ENCODE data around the gene SAMD3.
"Not testable (repeated sequence)": the region's sequence is repeated elsewhere in the genome, so short reads cannot be mapped to it uniquely, and the experiment has no call there.

SAMD3 gene, protein sequence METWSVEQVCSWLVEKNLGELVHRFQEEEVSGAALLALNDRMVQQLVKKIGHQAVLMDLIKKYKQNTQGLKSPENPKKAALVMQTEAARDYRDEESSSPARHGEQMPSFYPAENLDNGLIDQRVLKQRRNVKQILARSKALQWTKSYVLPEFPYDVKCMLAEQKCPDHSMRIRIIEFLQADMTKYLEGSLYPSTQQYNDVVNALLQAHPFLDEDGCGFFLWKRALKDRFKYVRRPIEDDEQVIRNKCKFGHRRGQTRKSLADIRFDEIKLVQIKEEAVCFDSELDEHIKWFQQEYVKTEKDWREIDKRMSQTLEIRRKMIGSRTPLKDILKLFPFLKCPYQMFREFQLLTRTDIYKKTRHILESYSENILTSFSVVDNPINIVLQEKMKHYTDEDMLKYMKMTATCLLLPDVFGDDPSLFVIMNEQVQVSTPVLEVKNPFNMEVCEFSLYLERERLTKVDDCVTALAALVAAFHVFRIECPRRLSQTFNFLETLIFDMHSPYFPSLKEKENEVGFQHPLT

DNA sequence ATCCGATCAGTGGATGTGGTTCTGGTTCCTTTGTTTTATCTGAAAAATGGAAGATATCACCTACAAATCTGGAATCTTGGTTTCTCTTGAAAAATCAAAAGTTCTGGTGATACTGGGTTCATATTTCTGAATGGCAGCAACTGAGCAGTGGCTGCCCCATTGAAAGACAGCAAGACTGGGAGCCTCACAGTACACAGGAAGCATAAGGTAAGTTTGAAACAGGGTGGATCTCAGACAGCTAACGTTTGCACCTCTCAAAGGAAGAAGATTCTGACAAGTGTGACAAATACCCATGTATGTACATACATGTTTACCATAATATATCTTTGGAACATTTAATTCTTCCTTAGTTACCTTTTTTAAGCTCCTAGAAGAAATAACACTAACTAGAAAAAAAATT, at the start of gene SAMD3:
SAMD3 (minus strand) TSS at position 177 of the 400 bp plus-strand sequence. CDS start 7,678 bp downstream, outside the sequence.
- DNase-seq (ENCODE audit: insufficient read length, low spot score) (no peak), FAIRE-seq (peak; percentile 69)

DNA sequence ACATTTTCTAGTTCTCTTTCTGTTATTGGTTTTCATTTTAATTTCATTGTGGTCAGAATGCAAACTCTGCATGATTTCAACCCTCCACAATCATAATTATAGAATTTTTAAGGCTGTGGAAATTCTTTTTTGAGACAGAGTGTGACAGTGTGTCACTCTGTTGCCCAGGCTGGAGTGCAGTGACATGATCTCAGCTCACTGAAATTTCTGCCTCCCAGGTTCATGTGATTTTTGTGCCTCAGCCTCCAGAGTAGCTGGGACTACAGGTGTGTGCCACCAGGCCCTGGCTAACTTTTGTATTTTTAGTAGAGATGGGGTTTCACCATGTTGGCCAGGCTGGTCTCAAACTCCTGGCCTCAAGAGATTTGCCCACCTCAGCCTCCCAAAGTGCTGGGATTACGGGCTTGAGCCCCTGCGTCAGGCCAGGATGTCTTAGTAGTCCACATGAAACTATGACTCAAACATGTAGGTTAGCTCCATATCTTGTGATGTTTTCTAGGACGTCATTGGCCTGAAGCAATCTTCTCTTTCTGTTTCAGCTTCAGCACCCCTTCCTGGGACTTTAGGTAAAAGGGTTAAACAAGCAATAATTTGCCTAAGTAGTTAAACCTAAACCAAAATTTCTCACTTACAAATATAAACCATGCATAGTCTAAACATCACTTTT, 47.4 kb upstream of the SAMD3 start:
- FAIRE-seq (peak; percentile 76), DNase-seq (ENCODE audit: insufficient read length, low spot score) (no peak)

DNA sequence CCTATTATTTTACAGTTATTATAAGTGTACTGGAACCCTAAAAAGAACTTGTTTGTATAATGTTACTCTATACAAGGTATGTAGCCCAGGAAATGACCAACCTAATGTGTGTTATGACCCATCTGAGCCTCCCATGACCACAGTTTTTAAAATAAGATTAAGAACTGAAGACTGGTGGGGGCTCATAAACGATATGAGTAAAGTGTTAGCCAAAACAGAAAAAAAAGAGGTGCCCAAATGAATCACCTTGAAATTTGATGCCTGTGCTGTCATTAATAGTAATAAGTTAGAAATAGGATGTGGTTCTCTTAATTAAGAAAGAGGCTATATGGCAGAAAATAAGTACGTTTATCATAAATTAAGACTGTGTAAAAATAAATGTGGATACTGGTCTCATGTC, 42.8 kb upstream of the SAMD3 start:
- not testable (repeated sequence) for DNase-seq (ENCODE audit: insufficient read length, low spot score); FAIRE-seq

DNA sequence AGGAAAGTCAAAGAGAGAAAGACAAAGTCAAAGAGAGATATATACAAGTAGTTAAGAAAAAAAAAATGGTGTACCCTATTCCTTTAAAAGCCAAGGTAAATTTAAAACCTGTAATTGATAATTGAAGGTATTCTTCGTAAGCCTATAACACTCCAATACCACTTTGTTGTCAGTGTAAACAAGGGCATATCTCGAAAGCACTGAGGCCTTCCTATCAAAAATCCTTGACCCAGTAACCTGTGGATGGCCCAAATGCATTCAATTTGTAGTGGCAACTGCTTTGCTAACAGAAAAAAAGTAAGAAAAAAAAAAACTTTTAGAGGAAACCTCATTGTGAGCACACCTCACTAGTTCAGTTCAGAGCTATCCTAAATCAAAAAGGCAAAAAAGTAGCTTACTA, 39.3 kb upstream of the SAMD3 start:
- FAIRE-seq, result no peak
- no peak for DNase-seq (ENCODE audit: insufficient read length, low spot score)

DNA sequence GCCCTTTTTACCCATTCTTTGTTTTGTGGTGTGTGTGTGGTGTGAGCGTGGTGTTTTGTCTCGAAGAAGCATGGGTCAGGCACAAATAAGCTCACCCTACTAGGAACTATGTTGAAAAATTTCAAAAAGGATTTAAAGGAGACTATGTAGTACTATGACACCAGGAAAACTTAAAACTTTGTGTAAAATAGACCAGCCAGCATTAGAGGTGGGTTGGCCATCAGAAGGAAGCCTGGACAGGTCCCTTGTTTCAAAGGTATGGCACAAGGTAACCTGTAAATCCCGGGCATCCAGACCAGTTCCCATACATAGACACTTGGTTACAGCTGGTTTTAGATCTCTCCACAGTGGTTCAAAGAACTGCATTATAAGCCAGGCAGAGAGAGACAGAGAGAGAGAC, 38.8 kb upstream of the SAMD3 start:
- not testable (repeated sequence) for FAIRE-seq; DNase-seq (ENCODE audit: insufficient read length, low spot score)

DNA sequence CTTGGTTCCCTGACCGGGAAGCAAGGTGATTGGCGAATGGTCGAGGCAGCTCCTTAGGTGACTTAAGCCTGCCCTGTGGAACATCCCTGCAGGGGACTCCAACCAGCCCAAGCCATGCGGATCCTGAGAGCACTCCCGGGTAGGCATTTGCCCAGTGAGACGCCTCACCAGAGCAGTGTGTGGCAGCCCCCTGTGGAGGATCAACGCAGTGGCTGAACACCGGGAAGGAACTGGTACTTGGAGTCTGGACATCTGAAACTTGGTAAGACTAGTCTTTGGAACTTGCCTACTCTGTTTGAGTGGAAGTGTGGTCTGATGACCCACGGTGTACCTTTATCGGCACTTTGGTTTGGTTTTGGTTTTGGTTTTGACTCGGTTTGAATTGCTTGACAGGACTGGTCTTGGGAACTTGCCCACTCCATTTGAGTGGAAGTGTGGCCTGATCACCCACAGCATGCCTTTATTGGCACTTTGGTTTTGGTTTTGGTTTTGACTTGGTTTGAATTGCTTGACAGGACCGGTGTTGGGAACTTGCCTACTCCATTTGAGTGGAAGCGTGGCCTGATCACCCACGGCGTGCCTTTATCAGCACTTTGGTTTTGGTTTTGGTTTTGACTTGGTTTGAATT, 38.0 kb upstream of the SAMD3 start:
- DNase-seq (ENCODE audit: insufficient read length, low spot score), result not testable (repeated sequence)
- peak; percentile 75 for FAIRE-seq

DNA sequence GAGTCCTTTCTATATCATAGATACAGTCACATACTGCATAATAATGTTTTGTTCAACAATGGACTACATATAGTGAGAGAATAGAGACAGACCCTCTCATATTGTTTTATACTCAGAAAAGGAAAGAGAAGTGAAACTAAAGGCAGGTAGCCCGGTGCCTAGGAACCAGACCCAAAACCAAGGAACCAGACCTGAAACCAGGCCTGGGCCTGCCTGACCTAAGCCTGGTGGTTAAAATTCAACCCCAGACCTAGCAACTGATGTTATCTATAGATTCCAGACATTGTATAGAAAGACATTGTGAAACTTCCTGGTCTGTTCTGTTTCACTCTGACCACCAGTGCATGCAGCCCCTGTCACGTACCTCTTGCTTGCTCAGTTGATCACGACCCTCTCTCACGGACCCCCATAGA, 37.3 kb upstream of the SAMD3 start:
- not testable (repeated sequence) for DNase-seq (ENCODE audit: insufficient read length, low spot score)

DNA sequence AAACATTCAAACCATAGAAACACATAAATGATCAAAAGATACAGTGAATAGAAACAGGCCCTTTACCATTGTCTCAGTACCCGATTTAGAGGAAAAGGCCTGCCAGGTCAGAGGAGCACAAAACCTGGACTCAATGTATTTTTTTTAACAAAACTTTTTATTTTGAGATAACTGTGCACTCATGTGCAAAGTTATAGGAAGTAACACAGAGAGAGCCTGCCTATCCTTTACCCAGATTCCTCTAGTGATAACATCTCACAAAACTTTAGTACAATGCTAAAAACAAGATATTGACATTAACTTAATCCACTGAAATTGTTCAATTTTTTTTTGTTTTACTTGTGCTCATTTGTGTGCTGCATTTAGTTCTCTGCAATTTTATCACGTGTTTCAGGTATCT, 36.8 kb upstream of the SAMD3 start:
- no peak for DNase-seq (ENCODE audit: insufficient read length, low spot score)
- peak; percentile 86 for FAIRE-seq

More for the DNA sequence above, 37.3 kb upstream of the SAMD3 start:
- not testable (repeated sequence) for FAIRE-seq

DNA sequence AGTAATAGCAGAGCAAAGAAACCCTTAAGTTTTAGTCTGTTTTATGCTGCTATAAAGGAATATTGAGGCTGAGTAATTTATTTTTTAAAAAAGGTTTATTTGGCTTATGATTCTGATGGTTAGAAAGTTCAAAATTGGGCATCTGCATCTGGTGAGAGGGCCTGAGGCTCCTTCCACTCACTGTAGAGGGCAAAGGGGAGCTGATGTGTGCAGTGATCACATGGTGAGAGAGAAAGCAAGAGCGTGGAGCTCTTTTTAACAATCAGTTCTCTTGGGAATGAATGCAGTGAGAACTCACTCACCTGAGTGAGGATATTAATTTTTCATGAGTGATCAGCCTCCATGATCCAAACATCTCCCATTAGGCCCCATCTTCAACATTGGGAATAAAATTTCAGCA, 36.4 kb upstream of the SAMD3 start:
- FAIRE-seq, result no peak
- no peak for DNase-seq (ENCODE audit: insufficient read length, low spot score)

DNA sequence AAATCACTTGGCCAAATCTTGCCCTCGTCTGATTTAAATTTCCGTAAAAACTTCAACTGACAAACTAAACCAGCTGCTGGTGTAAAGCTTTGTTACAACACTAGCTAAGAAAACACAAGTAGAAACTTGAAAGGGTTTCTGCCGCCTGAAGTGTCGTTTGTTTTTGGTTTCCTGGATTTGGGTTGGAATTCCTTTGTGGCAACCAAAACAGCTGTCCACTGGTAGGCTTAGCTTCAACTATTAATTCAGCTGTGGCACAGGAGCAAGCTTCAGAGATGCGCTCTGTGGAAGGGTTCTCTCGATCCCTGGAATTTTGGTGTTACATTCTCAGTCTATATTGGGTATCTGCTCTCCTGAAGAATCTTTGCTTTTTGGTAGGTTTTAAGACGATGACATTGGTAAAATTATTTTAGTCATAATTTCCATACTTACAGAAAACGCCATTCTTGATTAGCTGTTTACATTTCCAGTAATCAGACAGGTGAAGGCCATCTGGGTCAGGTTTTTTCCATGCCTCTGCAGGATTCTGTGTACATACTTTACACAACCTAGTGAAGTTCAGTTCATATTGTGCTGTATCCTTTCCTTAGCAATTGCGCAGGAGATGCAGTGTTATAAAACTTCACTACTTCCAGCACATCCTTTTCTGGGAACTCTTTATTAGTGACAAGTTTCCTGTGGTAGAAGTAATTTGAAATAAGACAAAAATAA, 29.9 kb upstream of the SAMD3 start:
- DNase-seq (ENCODE audit: insufficient read length, low spot score), result no peak
- peak; percentile 63 for FAIRE-seq

DNA sequence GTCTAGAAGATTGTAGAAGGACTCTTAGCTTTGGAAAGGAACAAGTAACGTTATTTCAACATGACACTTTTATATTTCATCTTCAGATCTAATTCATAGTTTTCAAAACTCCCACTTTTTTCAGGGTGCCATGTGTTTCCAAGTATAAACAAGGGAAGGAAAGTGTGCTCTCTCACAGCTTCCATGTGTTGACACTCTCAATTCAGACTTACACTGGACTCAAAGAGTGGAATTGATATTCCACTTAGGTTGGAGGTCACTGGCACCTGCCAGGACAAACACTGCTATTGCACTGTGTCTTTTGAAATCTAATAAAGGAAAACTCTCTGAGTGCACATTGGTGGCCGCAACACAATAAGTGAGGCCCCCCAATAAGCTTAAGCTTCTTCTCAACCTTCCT, 22.5 kb upstream of the SAMD3 start:
- DNase-seq (ENCODE audit: insufficient read length, low spot score) (no peak), FAIRE-seq (no peak)

DNA sequence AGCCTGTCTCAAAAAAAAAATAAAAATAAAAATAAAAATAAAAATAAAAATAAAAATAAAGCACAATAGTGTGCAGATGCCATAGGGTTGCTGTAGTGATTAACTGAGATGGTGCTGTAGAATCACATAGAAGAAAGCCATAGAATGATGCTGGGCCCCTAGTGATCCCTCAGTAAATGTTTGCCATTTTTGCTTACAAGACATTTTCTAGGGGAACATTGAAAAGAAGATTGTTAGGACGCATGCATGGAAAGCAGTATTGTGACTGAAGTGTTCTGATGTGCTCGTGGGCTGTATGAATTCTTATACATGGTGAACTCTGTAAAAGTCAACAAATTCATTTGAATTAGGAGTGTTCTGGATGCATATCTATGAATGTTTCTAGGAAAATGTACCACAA, 22.0 kb upstream of the SAMD3 start:
- DNase-seq (ENCODE audit: insufficient read length, low spot score), result no peak
- FAIRE-seq, result no peak

DNA sequence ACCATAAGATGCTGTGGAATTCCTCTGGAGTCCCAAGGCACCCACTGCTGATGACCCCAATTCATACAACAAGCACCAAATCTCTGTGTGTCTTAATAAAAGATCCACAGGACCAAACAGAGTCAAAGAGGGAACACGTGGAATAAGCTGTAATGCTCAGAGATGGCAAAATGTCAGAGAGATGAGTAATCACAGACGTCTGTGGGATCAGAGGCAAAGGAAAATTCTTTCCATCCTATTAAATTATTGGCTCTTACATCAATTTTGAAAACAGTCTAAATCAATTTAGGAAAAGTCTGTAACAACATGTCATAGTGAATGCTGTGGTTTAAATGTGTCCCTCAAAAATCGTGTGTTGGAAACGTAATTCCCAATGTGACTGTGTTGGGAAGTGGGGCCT, 17.5 kb upstream of the SAMD3 start:
- DNase-seq (ENCODE audit: insufficient read length, low spot score), result no peak
- no peak for FAIRE-seq

DNA sequence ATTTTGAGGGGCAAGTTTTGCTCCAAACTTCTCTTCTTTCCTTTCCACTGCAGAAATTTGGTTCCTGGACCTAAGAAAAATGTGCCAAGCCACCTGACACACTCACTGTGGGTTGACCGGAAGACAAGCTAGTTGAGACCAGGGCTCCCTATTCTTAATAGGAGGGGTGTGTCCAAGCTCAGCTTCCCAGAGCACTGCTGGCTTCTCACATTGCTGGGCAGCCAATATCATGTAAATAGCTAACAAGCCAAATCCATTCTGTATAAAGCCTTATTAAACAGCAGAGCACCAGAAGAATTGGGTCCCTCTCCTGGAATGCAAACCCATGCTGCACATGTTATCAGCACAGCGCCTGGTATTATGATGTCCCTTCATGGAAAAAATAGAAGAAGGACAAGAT, 17.0 kb upstream of the SAMD3 start:
- DNase-seq (ENCODE audit: insufficient read length, low spot score), result no peak
- FAIRE-seq, result no peak

DNA sequence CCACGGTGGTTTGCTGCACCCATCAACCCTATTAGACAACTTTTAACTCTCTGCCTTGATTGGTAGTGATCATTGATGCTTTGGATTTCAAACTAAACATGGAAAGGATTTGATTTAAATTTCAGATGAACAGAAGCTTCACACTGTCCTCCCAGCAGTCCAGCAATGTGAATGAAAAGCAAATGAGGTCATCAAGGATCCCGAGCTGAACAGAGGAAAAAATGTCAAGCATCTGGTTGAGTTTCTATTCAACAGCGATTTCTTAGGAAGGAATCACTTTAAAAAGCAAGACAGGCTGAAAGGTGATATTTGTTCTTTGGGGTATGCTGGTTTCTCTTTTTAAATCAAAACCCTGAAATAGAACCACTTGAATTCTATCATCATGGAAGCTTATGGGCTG, 10.6 kb upstream of the SAMD3 start:
- FAIRE-seq (peak; percentile 63), DNase-seq (ENCODE audit: insufficient read length, low spot score) (no peak)

DNA sequence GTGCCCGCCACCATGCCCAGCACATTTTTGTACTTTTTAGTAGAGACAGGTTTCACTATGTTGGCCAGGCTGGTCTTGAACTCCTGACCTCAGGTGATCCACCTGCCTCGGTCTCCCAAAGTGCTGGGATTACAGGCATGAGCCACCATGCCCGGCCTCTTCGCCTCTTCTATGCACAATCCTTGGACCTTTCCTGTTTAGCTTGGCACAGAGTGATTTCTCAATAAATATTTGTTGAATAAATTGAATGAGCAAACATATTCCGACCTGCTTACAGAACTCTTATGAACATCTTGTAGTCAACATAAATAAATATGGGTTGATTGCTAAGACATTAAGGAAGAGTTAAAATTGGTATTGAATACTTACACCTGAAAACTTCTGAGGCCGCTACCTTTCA, 7.8 kb upstream of the SAMD3 start:
- DNase-seq (ENCODE audit: insufficient read length, low spot score); FAIRE-seq: not testable (repeated sequence)

DNA sequence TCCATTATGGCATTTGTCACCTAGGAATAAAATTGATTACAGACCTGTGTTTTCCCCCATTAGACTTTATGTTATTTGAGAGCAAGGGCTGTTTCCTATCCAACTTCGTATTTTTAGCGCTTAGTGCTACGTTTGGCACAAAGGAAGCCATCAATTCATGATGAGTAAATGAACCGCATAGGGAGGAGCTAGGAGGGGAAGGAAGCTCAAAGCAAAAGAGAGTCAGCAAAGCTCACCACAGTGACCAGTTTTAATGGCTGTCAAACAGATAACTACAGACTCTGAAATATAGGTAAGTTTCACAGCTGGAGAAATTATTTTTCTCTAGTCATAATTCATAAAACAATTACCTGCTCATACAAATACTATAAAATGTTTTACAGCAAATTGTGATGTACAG, 6.9 kb upstream of the SAMD3 start:
- DNase-seq (ENCODE audit: insufficient read length, low spot score), result no peak
- FAIRE-seq, result no peak

DNA sequence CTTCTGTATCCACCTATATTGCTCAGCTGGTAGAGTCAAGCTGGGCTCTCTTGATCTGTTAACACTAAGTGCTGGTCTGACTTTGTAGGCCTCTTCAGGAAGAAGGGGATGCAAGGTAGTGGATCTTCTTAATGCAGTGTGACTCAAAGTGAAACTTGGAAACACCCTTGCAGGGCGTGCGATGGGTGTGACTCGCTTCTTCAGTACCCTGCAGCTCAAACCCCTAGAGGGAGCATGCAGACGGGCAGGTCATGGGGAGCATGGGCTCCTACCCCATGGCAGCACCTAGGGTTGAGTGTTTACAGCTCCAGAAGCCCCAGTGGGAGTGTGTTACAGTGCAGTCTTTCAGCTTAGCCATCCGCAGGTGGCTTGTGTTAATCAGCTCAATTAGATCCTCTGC, 757 bp upstream of the SAMD3 start:
- DNase-seq (ENCODE audit: insufficient read length, low spot score) (peak; percentile 24), FAIRE-seq (peak; percentile 98)

DNA sequence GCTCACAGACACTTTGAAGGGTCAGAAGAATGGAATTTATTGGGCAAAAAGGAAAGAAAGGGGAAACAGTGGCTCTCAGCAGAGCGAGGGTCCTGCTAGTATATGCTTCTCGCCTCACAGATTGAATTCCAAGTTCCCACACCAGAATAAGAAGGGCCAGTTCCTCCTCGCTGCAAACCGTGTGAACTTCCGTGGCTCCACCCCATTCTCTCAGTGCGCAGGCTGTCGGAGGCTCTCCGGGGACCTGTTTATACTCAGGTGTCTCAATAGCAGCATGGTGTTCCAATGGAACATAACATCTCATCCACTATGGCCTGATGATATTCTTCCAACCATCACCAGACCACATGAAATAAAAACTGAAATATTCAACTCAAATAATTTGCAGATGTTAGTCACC, 4.6 kb downstream of the SAMD3 start:
- DNase-seq (ENCODE audit: insufficient read length, low spot score) (no peak), FAIRE-seq (no peak)

DNA sequence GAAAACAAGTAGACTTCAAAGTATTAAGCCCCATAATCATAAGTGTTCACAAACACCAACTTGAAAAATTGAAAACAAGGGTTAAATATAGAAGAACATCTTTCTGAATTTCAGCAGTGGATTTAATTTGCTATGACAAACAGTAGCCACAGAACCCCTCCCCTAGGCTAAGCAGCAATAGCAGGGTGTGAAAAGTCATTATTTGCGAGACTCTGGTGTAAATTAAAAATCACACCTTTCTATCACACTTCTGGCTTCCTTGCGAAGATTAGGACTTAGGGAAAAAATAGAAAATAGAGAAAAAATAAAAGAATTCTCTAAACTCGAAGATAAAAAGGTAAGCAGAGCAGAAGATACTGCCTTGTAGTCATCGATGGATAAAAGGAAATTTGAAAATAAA, 6.1 kb downstream of the SAMD3 start:
- no peak for FAIRE-seq

DNA sequence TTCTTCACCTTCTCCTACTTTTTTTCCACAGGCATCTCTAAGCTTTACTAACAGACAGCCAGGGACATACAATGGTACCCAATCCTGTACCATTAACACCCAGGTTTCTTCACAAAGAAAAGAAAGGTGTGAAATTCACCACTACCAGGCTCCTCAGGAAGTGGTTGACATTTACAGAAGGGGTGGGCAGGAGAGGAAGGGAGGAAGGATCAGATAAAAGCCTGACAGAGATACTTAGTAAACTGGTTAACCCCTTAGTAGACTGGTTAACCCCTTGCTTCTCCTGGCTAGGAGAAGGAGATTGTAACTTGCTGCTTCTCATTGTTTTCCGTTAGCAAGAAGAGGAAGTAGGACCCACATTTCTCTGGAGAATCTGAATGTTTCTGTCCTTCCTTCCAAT, 7.2 kb downstream of the SAMD3 start:
- FAIRE-seq, result no peak

More for the DNA sequence above, 6.1 kb downstream of the SAMD3 start:
- no peak for DNase-seq (ENCODE audit: insufficient read length, low spot score)

More for the DNA sequence above, 7.2 kb downstream of the SAMD3 start:
- no peak for DNase-seq (ENCODE audit: insufficient read length, low spot score)

All from GM19239 (cell line).